SK-N-SH treated with all-trans-retinoic acid at 6 μM for 48 hours (cell line): Measurements from ENCODE around the gene DOCK1.

Experiments
- ATAC-seq: fragments of 200-7000 bp; cut with Tn5 transposase; 3 replicates; pipeline ENCODE4 v1.9.1; 2020; ENCODE audit warnings: mild to moderate bottlenecking, moderate library complexity
- BACH2 ChIP-seq: fragments of 250-450 bp; sonication (Bioruptor Pico); IDR thresholded peaks from 2 replicates; pipeline ENCODE4 v1.9.0; 2021; ENCODE audit warnings: mild to moderate bottlenecking, borderline replicate concordance
- CREB5 ChIP-seq: fragments of 250-450 bp; sonication (Bioruptor Pico); IDR thresholded peaks from 2 replicates; pipeline ENCODE4 v1.5.1; 2020; ENCODE audit warnings: low read depth, mild to moderate bottlenecking, moderate library complexity
- CSDC2 ChIP-seq: fragments of 250-450 bp; sonication (Bioruptor Pico); IDR thresholded peaks from 2 replicates; pipeline ENCODE4 v1.5.0; 2020; ENCODE audit warnings: mild to moderate bottlenecking, moderate library complexity
- CSRNP3 ChIP-seq: fragments of 250-450 bp; sonication (Bioruptor Pico); IDR thresholded peaks from 2 replicates; pipeline ENCODE4 v1.5.1; 2021; ENCODE audit warnings: mild to moderate bottlenecking, moderate library complexity
- ESRRG ChIP-seq: fragments of 250-450 bp; sonication (Bioruptor Pico); IDR thresholded peaks from 2 replicates; pipeline ENCODE4 v1.6.1; 2021; ENCODE audit warnings: mild to moderate bottlenecking
- GLIS3 ChIP-seq: fragments of 250-450 bp; sonication (Bioruptor Pico); IDR thresholded peaks from 2 replicates; pipeline ENCODE4 v1.5.0; 2020; ENCODE audit warnings: mild to moderate bottlenecking, moderate library complexity
- ISL1 ChIP-seq: fragments of 250-450 bp; sonication (Bioruptor Pico); IDR thresholded peaks from 2 replicates; pipeline ENCODE4 v2.1.2; 2022; ENCODE audit warnings: mild to moderate bottlenecking, moderate library complexity
- OSR1 ChIP-seq: fragments of 250-450 bp; sonication (Bioruptor Pico); IDR thresholded peaks from 2 replicates; pipeline ENCODE4 v1.8.0; 2022; ENCODE audit warnings: moderate library complexity, mild to moderate bottlenecking, inconsistent platforms
- POU6F1 ChIP-seq: fragments of 250-450 bp; sonication (Bioruptor Pico); IDR thresholded peaks from 2 replicates; pipeline ENCODE4 v1.8.0; 2021; ENCODE audit warnings: low read depth, mild to moderate bottlenecking, moderate library complexity, borderline replicate concordance
- SNAI2 ChIP-seq: fragments of 250-450 bp; sonication (Bioruptor Pico); IDR thresholded peaks from 2 replicates; pipeline ENCODE4 v1.5.0; 2020; ENCODE audit warnings: mild to moderate bottlenecking, moderate library complexity
- TCF4 ChIP-seq: fragments of 250-450 bp; sonication (Bioruptor Pico); IDR thresholded peaks from 2 replicates; pipeline ENCODE4 v1.8.0; 2021; ENCODE audit warnings: mild to moderate bottlenecking, moderate library complexity, borderline replicate concordance
- TOX ChIP-seq: fragments of 250-450 bp; sonication (Bioruptor Pico); IDR thresholded peaks from 2 replicates; pipeline ENCODE4 v1.8.0; 2021; ENCODE audit warnings: mild to moderate bottlenecking, moderate library complexity, borderline replicate concordance
- TSHZ2 ChIP-seq: fragments of 250-450 bp; sonication (Bioruptor Pico); IDR thresholded peaks from 2 replicates; pipeline ENCODE4 v1.5.0; 2020; ENCODE audit warnings: mild to moderate bottlenecking, moderate library complexity
- ZC3H10 ChIP-seq: fragments of 250-450 bp; sonication (Bioruptor Pico); IDR thresholded peaks from 2 replicates; pipeline ENCODE4 v1.5.1; 2021; ENCODE audit warnings: mild to moderate bottlenecking, moderate library complexity
- ZFP30 ChIP-seq: fragments of 450-650 bp; formaldehyde crosslinking; IDR thresholded peaks from 2 replicates; pipeline ENCODE4 v1.5.0; 2022; ENCODE audit warnings: mild to moderate bottlenecking, moderate library complexity
- ZNF565 ChIP-seq: fragments of 450-650 bp; formaldehyde crosslinking; conservative IDR thresholded peaks from 2 replicates; pipeline ENCODE4 v1.5.0; 2020; ENCODE audit warnings: low read depth, mild to moderate bottlenecking, moderate library complexity
- ZNF70 ChIP-seq: fragments of 450-650 bp; formaldehyde crosslinking; IDR thresholded peaks from 2 replicates; pipeline ENCODE4 v1.5.0; 2020; ENCODE audit warnings: mild to moderate bottlenecking, moderate library complexity
- ZNF8 ChIP-seq: fragments of 450-650 bp; formaldehyde crosslinking; IDR thresholded peaks from 2 replicates; pipeline ENCODE4 v1.5.0; 2020; ENCODE audit warnings: mild to moderate bottlenecking, moderate library complexity

The DOCK1 gene

GRCh38 chr10:127088908-127089307 lies 183.7 kb downstream of the DOCK1 start:
- TF ChIP-seq BACH2 (CRISPR knock-in tag) = no peak
- no peak for TF ChIP-seq OSR1 (CRISPR knock-in tag)

GRCh38 chr10:127089446-127089845 lies 184.2 kb downstream of the DOCK1 start:
- no peak for ATAC-seq
- TF ChIP-seq TSHZ2 = no peak

More at GRCh38 chr10:127088908-127089307, 183.7 kb downstream of the DOCK1 start:
- ATAC-seq = no peak

GRCh38 chr10:127090138-127090537 lies 184.9 kb downstream of the DOCK1 start:
- TF ChIP-seq CREB5 (CRISPR knock-in tag) (no peak), ESRRG (CRISPR knock-in tag) (no peak), OSR1 (CRISPR knock-in tag) (no peak), ZNF565 (no peak), POU6F1 (CRISPR knock-in tag) (no peak), GLIS3 (no peak), ISL1 (CRISPR knock-in tag) (no peak)
- no peak for ATAC-seq

- no peak for ATAC-seq
- TF ChIP-seq SNAI2 (CRISPR knock-in tag) = no peak
- no peak for TF ChIP-seq ESRRG (CRISPR knock-in tag)
- no peak for TF ChIP-seq CSDC2 (CRISPR knock-in tag)
- no peak for TF ChIP-seq ZC3H10 (CRISPR knock-in tag)
- no peak for TF ChIP-seq ZNF565
- TF ChIP-seq ZFP30 (CRISPR knock-in tag) = no peak
- TF ChIP-seq OSR1 (CRISPR knock-in tag) = no peak
- no peak for TF ChIP-seq BACH2 (CRISPR knock-in tag)
- TF ChIP-seq TCF4 (CRISPR knock-in tag) = no peak
- TF ChIP-seq CSRNP3 (CRISPR knock-in tag) = no peak
- TF ChIP-seq ISL1 (CRISPR knock-in tag) = no peak
- no peak for TF ChIP-seq ZNF8 (CRISPR knock-in tag)
These were observed 186.1 kb downstream of the DOCK1 start for GRCh38 chr10:127091354-127091753.

GRCh38 chr10:127092916-127093315 lies 187.7 kb downstream of the DOCK1 start:
- no peak for ATAC-seq
- no peak for TF ChIP-seq CREB5 (CRISPR knock-in tag)
- no peak for TF ChIP-seq TSHZ2
- no peak for TF ChIP-seq OSR1 (CRISPR knock-in tag)
- no peak for TF ChIP-seq CSDC2 (CRISPR knock-in tag)
- no peak for TF ChIP-seq ZNF70
- no peak for TF ChIP-seq ESRRG (CRISPR knock-in tag)
- TF ChIP-seq TOX (CRISPR knock-in tag) = no peak
- TF ChIP-seq POU6F1 (CRISPR knock-in tag) = no peak
- no peak for TF ChIP-seq CSRNP3 (CRISPR knock-in tag)
- no peak for TF ChIP-seq BACH2 (CRISPR knock-in tag)
- no peak for TF ChIP-seq TCF4 (CRISPR knock-in tag)
- no peak for TF ChIP-seq ZNF565
